LNCAP (cell line): ENCODE data around the gene INAFM1.

Experiments
- CTCF ChIP-seq: fragments of 450-650 bp; IDR thresholded peaks from 2 replicates; pipeline ENCODE4 v1.5.1; 2017; ENCODE audit warnings: mild to moderate bottlenecking

INAFM1 gene

GRCh38 chr19:47309038-47309437 is 34.4 kb downstream of the INAFM1 start:
- TF ChIP-seq CTCF = no peak

DNA sequence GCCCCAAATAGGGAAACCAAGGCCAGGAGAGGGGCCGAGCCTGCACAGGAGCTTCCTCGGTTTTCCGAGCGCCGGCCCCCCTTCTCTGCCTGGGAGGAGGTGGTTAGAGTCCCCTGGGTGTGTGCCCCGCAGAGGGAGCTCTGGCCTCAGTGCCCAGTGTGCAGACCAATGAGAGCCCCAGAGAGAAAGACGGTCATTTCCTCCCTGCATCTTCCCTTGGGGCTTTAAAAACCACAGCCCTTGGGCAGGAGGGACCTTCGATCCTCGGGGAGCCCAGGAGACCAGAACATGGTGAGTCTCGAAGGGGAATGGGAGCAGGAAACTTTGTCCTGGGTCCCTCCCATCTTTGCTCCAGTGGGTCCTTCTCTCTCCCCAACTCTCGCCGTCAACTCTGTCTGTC is 34.9 kb downstream of the INAFM1 start, which contains the start of gene C5AR1:
Gene C5AR1, plus strand, starts transcription at position 254 of the 400 bp plus-strand sequence. Its CDS starts 35 bp downstream, at position 289.
- TF ChIP-seq CTCF = no peak

DNA sequence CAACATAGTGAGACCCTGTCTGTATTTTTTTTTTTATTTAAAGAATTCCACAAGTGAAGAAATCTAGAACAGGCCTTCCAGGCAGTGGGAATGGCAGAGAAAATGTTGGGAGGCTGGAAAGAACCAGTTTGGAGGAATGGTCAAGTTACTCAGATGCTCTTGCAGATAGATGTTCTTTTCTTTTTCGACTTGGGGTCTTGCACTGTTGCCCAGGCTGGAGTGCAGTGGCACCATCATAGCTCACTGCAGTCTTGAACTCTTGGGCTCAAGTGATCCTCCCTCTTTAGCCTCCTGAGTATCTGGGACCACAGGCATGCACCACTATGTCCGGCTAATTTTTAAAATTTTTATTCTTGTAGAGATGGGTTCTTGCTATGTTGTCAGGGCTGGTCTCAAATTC is 35.6 kb downstream of the INAFM1 start:
- TF ChIP-seq CTCF = no peak

- no peak for TF ChIP-seq CTCF
Observed at GRCh38 chr19:47310819-47311218, 36.1 kb downstream of the INAFM1 start.

- TF ChIP-seq CTCF = no peak
Observed at GRCh38 chr19:47312366-47313006, 37.8 kb downstream of the INAFM1 start.

GRCh38 chr19:47313754-47314295 is 39.1 kb downstream of the INAFM1 start:
- no peak for TF ChIP-seq CTCF

- TF ChIP-seq CTCF = no peak
Observed at GRCh38 chr19:47315125-47315821, 40.6 kb downstream of the INAFM1 start.
